GF-D8 (cell line): Measurements from ENCODE around the gene SEZ6L.

Source experiments
- DNase-seq: peaks from one replicate; lab custom pipeline; 2025; lab: John Stamatoyannopoulos, UW

Gene SEZ6L

GRCh38 chr22:26169315-26170111 is at the start of gene SEZ6L:
Gene SEZ6L (plus strand): TSS chr22:26169462. CDS start chr22:26169670, 208 bp downstream.
- no peak for DNase-seq

DNA sequence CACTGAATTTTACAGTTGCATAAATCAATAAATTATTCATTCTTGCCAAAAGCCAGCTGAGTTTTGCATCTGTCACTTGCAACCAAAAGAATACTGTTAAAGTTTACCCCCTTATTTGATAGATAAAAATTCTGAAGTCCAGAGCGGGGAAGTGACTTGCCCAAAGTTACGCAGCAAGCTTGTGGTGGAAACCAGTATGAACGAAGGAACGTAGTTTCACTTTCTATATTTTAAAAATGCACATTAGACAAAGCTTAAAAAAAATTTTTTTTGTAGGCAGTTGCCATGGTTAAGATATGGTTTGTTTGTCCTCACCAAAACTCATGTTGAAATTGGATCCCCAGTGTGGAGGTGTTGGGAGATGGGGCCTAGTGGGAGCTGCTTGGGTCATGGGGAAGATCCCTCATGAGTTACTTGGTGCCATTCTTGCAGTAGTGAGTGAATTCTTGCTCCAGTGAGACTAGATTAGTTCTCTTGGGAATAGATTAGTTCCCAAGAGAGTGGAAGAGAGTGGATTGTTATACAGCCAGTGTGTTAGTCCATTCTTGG is 46.3 kb upstream of the SEZ6L start:
- DNase-seq: no peak

GRCh38 chr22:26124991-26125725 is 44.1 kb upstream of the SEZ6L start:
- DNase-seq: no peak

GRCh38 chr22:26127126-26127525 is 42.1 kb upstream of the SEZ6L start:
- DNase-seq: no peak

DNA sequence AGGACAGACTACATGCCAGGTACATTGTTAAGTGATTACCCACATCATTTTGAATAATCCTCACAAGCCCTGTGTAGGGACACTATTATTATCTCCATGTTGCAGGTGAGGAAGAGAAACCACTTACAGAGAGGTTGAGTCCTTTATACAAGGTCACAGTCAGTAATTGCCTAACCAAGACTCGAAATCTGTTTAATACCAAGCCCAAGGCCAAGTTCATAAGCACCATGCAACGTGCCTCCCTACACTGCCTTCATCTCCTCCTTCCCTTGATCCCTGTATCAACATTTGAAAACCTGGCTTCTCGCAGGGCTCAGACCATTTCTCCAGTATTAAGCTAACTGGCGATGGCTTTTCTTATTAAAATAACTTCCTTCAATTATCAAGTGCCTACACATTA is 41.7 kb upstream of the SEZ6L start:
- no peak for DNase-seq

DNA sequence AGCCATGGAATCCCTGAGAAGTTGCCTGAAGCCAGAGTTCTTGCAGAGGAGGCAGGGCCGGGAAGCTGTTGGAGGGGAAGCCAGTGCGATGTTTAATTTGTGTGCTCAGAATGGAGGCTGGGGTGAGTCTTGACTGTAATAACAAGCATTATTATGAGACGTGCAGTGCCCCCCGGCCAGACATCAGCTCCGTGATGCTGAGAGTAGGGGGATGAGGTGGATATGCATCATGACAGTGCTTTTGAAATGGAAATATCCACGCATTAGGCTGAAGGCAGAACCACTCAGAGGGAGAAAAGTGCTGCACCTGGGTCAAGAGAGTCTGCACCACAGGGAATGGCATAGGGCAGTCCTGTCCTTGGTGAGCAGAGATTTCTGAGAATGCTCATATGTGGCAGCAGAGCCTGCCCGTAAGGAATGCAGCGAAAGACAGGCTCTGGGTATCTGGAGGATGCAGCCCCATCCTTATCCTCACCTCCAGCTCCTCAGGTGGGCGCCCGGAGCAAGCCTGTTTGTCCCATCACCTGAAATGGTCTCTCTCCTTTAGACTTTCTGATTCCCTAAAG is 37.6 kb upstream of the SEZ6L start:
- DNase-seq: no peak

GRCh38 chr22:26134654-26135330 is 34.5 kb upstream of the SEZ6L start:
- DNase-seq: no peak

DNA sequence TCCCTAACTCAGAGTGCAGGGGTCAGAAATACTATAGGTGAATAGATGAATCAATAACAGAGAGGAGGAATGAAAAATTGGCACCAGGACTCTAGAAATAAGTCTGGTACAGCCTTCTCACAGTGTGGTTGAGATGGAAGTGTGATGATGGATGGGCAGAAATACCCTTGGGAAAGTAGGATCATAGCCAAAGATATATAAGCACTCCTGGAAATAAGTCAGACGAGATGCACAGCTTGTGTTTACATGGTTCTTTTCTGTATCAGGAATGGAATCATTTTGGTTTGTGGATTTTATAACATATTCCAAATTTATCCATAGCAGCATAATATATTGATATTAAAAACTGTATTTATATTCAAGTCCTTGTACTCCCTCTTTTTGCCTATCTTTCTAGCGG is 33.5 kb upstream of the SEZ6L start:
- no peak for DNase-seq

DNA sequence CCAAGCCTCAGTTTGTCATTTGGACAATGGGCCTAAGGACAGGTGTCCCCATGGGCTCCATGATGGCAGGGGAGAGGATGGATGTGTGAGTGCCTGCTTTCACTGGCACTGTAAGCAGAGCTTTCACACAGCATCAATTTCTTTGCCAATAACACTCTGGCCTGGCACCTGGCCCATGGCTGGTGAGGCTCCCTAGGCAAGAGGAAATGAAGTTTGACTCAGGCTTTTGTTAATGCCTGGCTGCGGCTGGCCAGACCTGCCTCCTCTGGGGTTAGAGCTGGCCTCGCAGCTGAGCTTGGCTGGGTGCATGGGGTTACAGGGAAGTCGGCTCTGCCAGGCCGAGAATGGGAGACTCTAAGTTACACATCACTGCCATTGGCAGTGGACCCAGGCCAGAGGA is 30.0 kb upstream of the SEZ6L start:
- DNase-seq: no peak

DNA sequence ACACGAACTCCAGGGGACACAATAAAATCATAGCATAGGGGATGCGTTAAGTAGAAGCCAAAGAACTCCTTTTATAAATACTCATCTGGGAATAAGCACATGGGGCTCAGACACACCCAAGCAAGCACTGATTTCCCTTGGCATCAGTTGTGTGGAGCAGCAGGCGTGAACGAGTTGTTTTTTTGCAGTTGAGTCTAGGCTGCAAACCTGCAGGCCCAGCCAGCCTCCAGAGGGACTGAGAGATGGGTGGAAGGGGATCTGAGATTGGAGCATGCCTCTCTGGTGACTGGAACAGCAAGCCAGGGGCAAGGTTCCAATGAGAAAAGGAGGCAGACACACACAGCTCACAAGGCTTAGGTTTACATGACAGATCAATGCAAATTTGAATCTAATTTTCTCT is 27.4 kb upstream of the SEZ6L start:
- DNase-seq: no peak

GRCh38 chr22:26143806-26144325 is 25.4 kb upstream of the SEZ6L start:
- DNase-seq: no peak

DNA sequence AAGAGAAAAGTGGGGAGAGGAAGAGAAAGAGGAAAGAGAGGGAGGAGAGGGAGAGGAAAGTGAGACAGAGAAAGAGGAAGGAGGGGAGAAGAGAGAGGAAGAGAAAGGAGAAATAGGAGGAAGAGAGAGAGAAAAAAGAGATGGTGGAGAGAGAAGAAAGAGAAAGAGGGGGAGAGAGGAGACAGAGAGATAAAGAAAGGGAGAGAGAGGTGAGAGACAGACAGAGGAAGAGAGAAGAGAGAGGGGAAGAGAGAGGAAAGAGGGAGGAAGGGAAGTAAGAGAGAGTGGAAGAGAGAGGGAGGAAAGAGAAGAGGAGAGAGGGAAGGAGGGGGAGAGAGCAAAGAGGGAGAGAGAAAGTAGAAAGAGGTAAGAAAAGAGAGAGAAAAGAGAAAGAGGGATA is 9.4 kb upstream of the SEZ6L start:
- DNase-seq: no peak

DNA sequence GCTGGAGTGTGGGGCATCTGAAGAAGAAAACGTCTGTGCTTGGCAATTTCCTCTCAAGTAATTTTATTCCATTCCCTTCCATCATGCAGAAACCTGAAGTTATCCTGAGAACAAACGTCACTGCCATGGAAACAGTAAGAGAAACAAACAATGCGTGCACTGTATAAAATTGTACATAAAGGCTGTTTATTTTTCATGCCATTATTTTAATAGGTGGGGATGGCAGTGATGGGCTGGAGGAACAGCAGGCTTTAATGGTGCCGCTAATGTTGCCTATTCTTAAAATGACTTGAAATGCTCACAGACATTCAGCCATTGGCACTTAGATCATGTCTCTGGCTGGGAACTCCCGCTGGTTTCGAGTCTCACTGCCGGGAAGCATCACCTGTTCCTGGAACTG is 7.5 kb upstream of the SEZ6L start:
- DNase-seq: no peak

- DNase-seq: no peak
These were observed 6.3 kb upstream of the SEZ6L start for GRCh38 chr22:26162926-26163325.

- no peak for DNase-seq
These were observed 5.1 kb upstream of the SEZ6L start for GRCh38 chr22:26164174-26164573.

GRCh38 chr22:26168330-26168851 is 871 bp upstream of the SEZ6L start:
- DNase-seq: no peak

DNA sequence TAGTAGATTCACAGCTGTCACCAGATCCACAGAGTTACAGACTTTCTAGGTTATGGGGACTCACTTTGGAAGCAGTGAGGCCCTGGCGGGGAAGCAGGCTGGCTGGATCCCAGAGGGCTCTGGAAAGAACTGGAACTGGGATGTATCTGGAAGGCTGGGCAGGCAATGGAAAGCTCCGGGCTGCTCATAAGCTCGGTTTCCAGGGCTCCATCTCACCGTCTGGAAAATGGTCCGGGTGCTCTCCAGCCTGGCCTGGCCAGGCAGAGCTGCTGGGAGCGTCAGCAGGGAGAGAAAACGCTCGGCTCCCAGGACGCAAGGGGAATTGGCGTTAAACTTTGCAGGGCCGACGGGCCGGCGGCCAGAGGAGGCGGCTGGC is 335 bp upstream of the SEZ6L start:
- no peak for DNase-seq

GRCh38 chr22:26170112-26170492 is 840 bp downstream of the SEZ6L start:
- DNase-seq: no peak

GRCh38 chr22:26170795-26171580 is 1.7 kb downstream of the SEZ6L start:
- DNase-seq: no peak

DNA sequence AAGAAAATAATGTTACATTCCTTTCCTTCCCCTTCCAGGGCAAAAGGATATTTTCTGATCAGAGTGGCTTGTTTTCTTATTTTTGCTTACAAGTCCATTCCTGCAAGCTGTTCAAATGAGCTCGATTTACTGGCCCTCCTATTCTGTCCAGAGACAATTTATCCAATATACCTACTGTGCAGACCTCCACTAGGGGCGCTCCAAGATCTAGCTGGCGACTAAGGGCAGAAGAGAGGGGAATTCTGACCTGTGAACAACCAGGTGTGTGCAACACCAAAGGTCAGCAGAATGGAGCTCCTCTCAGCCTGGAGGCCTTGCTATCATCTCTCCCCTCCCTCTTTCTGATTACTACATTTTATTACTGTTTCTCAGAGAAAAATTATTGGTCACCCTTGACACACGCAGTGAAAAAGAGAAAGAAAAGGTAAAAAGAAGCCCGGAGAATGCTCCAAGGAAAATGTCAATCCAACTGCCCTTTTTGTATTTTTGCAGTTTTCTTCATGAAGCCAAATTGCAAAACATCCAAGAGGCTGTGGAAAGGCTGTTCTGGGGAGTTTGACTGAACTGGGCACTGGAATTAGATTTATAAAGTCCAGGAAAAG is 3.2 kb downstream of the SEZ6L start:
- DNase-seq: no peak

- DNase-seq: no peak
These were observed 5.0 kb downstream of the SEZ6L start for GRCh38 chr22:26174280-26174679.
